Sigmoid colon (tissue), 7 donors: Measurements from ENCODE around the gene COL15A1. TPM values are rescaled to one million over a fixed set of nuclear protein-coding genes. Genes with fewer than 3 reads are reported as not detected.

Source experiments
- DNase-seq: peaks from one replicate; pipeline ENCODE4 v3.0.0-alpha.2; 2019
- H3K27ac ChIP-seq, 4 donors: fragments of 200-600 bp; sonication (generic); one replicate each; pipeline ENCODE4 v1.5.1; 2016 to 2019; ENCODE audit warnings: mild to moderate bottlenecking in 1 of 4
- H3K27me3 ChIP-seq, 3 donors: fragments of 200-600 bp; sonication (generic); one replicate each; pipeline ENCODE4 v1.5.1; 2019; ENCODE audit warnings: mild to moderate bottlenecking in 1 of 3
- H3K36me3 ChIP-seq, 4 donors: fragments of 200-600 bp; sonication (generic); one replicate each; pipeline ENCODE4 v1.5.1; 2016 to 2019
- H3K4me1 ChIP-seq, 4 donors: fragments of 200-600 bp; sonication (generic); one replicate each; pipeline ENCODE4 v1.5.1; 2017 to 2019
- H3K4me3 ChIP-seq, 4 donors: fragments of 200-600 bp; sonication (generic); one replicate each; pipeline ENCODE4 v1.5.1; 2017 to 2019; ENCODE audit warnings: mild to moderate bottlenecking in 2 of 4, moderate library complexity in 1 of 4
- H3K9me3 ChIP-seq, 4 donors: fragments of 200-600 bp in 3 of 4; sonication (generic) in 3 of 4; one replicate each; pipeline versions ENCODE4 v1.5.1 to v1.6.1; 2013 to 2019
- CTCF ChIP-seq, 4 experiments: fragments of 450-650 bp in 3 of 4; fragments of 200-600 bp in 1 of 4; IDR thresholded peaks; one replicate each; pipeline ENCODE4 v1.5.1; 2016 to 2019; ENCODE audit warnings: antibody characterized with exemption in 4 of 4, mild to moderate bottlenecking in 3 of 4, moderate library complexity in 2 of 4
- EP300 ChIP-seq, 4 donors: sonication (generic); formaldehyde crosslinking; IDR thresholded peaks; one replicate each; pipeline ENCODE4 v1.6.1; 2017; ENCODE audit warnings: antibody characterized with exemption in 4 of 4
- POLR2A ChIP-seq, 2 donors: fragments of 450-650 bp; IDR thresholded peaks; one replicate each; pipeline ENCODE4 v1.6.1; 2016; ENCODE audit warnings: antibody characterized with exemption in 2 of 2, mild to moderate bottlenecking in 2 of 2, moderate library complexity in 2 of 2
- POLR2AphosphoS5 ChIP-seq, 4 donors: sonication (generic); formaldehyde crosslinking; IDR thresholded peaks; one replicate each; pipeline ENCODE4 v1.6.1; 2017; ENCODE audit warnings: antibody characterized with exemption in 4 of 4
- WGBS, 2 donors: extraction: QIAGEN DNeasy Blood & Tissue Kit; methylation state at CpG; one replicate each; pipeline ENCODE4 v1.1.7; 2013; 5-methylcytosine and 5-hydroxymethylcytosine counted together
- intact Hi-C: fragments of 100-400 bp; cut with DNase I; formaldehyde crosslinking; loops from one replicate; pipeline ENCODE4 v1.15.1; 2023
- polyA plus RNA-seq, 3 donors: library from polyadenylated mRNA; stranded (reverse); fragments of 200-250 nt; gene quantifications; one replicate each; pipeline ENCODE4 v1.2.3, GENCODE V29; 2013
- total RNA-seq, 4 donors: library from RNA; depleted of rRNA; stranded (reverse); fragments of >200 nt; gene quantifications; one replicate each; pipeline ENCODE4 v1.1.0, GENCODE V29; 2016
- donor health status: healthy with polysubstance abuse.
- donor health status: Bipolar disorder and iron deficiency.
- donor health status: healthy.

COL15A1 gene
- total and polyA plus RNA-seq, 7 donors: under 0.01 to 104 (median 21.4) TPM

DNA sequence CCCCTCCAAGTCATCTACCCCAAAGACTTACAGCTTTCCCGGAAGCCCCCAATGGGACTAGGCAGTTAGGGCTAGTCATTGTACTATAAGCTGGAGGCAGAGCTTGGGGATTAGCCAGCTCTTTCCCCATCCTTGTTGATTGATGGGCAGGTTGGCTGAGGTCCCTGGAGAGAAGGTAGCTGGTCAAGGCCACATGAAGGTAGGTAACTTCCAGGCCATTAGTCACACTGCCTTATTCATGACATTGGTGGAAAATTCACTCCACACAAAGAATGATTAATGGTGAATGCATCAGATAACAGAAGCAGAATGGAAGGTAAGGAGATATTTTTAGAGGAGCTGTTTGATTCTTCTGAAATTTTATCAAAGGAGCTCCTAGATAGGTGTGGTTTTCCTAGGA lies 111.7 kb downstream of the COL15A1 start:
- Histone ChIP-seq H3K9me3 (no peaks in the 10 kb centered on the region), H3K27me3 (no peaks in the 10 kb centered on the region), H3K27ac (peak overlapping the region in 2 of 4 donors; percentile 87 to 88), H3K4me3 (no peak overlapping the region), H3K36me3 (peaks cover 7 to 52% (median 23%) of the 10 kb centered on the region in 4 donors), H3K4me1 (peaks cover 0 to 63% (median 52%) of the 10 kb centered on the region in 4 donors)
- no peak for DNase-seq
- WGBS, 2 donors: 91 to 95% methylated on average over 1 of the region's 1 CpG
- TF ChIP-seq EP300 (IDR thresholded peaks at IDR 0.05): no peak
- no peak for TF ChIP-seq POLR2AphosphoS5 (IDR thresholded peaks at IDR 0.05)
- intact Hi-C loops: no loop called here

GRCh38 chr9:99056186-99056585 lies 112.5 kb downstream of the COL15A1 start:
- no peaks in the 10 kb centered on the region for H3K27me3 ChIP-seq
- WGBS, 2 donors: 91 to 96% methylated on average over 6 of the region's 6 CpGs
- intact Hi-C loops: no loop called here
- peaks cover 0 to 59% (median 48%) of the 10 kb centered on the region in 4 donors for H3K4me1 ChIP-seq
- no peak overlapping the region for H3K4me3 ChIP-seq
- no peak for DNase-seq
- H3K9me3 ChIP-seq: no peaks in the 10 kb centered on the region
- peaks cover 7 to 52% (median 23%) of the 10 kb centered on the region in 4 donors for H3K36me3 ChIP-seq
- TF ChIP-seq EP300 (IDR thresholded peaks at IDR 0.05) (no peak), POLR2A (IDR thresholded peaks at IDR 0.05) (no peak), POLR2AphosphoS5 (IDR thresholded peaks at IDR 0.05) (no peak), CTCF (IDR thresholded peaks at IDR 0.05) (no peak)
- H3K27ac ChIP-seq: peak overlapping the region in 2 of 4 donors; percentile 87 to 88

GRCh38 chr9:99056886-99057664 lies 113.4 kb downstream of the COL15A1 start:
- DNase-seq: no peak
- WGBS, 2 donors: 58 to 76% methylated on average over 5 of the region's 5 CpGs

DNA sequence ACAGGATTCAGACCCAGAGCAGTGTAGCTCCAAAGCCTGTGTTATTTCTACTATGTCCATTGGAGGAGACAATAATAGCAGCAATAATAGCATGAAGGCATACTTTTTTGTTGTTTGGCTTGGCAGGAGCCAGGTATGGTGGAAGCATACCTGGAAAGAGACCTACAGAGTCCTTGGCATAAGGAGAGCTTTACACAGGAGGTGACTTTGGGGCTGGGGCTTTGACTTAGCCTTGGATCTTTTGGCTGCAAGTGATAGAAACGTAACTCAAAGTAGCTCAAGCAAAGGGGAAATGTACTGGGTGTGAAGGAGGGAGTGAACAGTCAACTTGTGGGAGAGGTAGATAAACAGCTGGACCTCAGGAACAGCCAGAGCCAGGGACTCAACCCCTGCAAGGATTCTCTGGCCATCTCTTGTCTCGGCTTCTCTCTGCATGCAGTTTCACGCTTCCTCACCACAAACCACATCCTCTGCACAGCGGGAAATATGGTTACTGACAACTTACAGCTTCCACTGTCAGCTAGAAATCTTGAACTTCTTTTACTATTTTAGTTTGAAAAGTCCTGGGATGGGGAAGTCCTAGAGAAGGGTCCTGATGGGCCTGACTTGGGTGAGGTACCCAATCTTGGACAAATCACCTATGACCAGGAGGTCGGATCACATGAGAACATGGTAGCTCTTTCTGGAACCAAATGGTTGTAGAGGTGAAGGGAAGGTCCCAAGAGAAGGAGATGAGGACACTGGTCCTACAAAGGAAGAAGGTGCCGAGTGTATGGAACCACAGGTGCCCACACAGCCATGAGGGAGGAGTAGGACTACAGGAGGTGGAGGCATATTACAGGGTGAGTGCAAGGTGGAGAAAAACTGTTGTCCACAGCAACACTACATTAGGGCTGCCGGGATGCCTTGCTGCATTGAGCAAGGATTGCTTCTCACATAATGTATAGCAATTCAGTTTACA lies 114.2 kb downstream of the COL15A1 start:
- peaks cover 11 to 62% (median 27%) of the 10 kb centered on the region in 4 donors for H3K36me3 ChIP-seq

More at GRCh38 chr9:99056886-99057664, 113.4 kb downstream of the COL15A1 start:
- Histone ChIP-seq H3K27me3 (no peaks in the 10 kb centered on the region), H3K4me1 (peaks cover 0 to 50% (median 41%) of the 10 kb centered on the region in 4 donors), H3K27ac (peak overlapping the region in 3 of 4 donors; percentile 68 to 87 (median 68)), H3K36me3 (peaks cover 7 to 53% (median 23%) of the 10 kb centered on the region in 4 donors), H3K4me3 (no peak overlapping the region), H3K9me3 (no peaks in the 10 kb centered on the region)
- intact Hi-C loops: no loop called here
- TF ChIP-seq CTCF (IDR thresholded peaks at IDR 0.05) (no peak), POLR2AphosphoS5 (IDR thresholded peaks at IDR 0.05) (no peak)

GRCh38 chr9:99058964-99059921 lies 115.5 kb downstream of the COL15A1 start:
- TF ChIP-seq POLR2AphosphoS5 (IDR thresholded peaks at IDR 0.05) (peak in 2 of 4 donors; percentile 21 to 25), POLR2A (IDR thresholded peaks at IDR 0.05) (no peak), CTCF (IDR thresholded peaks at IDR 0.05) (no peak), EP300 (IDR thresholded peaks at IDR 0.05) (no peak)
- Histone ChIP-seq H3K27ac (peak overlapping the region; percentile 41 to 87 (median 68)), H3K4me3 (no peak overlapping the region), H3K27me3 (no peaks in the 10 kb centered on the region), H3K36me3 (peaks cover 22 to 75% (median 34%) of the 10 kb centered on the region in 4 donors), H3K9me3 (no peaks in the 10 kb centered on the region), H3K4me1 (peaks cover 0 to 29% (median 23%) of the 10 kb centered on the region in 4 donors)
- no peak for DNase-seq
- WGBS, 2 donors: 53 to 66% methylated on average over 8 of the region's 8 CpGs
- intact Hi-C loops: no loop called here

More for the DNA sequence above, 114.2 kb downstream of the COL15A1 start:
- Histone ChIP-seq H3K27ac (peak overlapping the region in 3 of 4 donors; percentile 68 to 87 (median 68)), H3K9me3 (no peaks in the 10 kb centered on the region), H3K27me3 (no peaks in the 10 kb centered on the region), H3K4me1 (peaks cover 0 to 41% (median 33%) of the 10 kb centered on the region in 4 donors), H3K4me3 (no peak overlapping the region)
- no peak for TF ChIP-seq EP300 (IDR thresholded peaks at IDR 0.05)
- peak in 1 of 4 donors; percentile 35 for TF ChIP-seq POLR2AphosphoS5 (IDR thresholded peaks at IDR 0.05)
- DNase-seq: no peak
- intact Hi-C loops: no loop called here
- 49 to 76% methylated on average over 7 of the region's 7 CpGs for WGBS, 2 donors
